Measurements from ENCODE around the gene SHANK3.

SHANK3 gene

GRCh38 chr22:50712341-50713007 is 39.9 kb downstream of the SHANK3 start:
- no peak for TF ChIP-seq CTCF (IDR thresholded peaks at IDR 0.05)

- no peak for TF ChIP-seq CTCF (IDR thresholded peaks at IDR 0.05)
Measured at GRCh38 chr22:50713008-50713385, 40.4 kb downstream of the SHANK3 start.

GRCh38 chr22:50713571-50714056 is 41.0 kb downstream of the SHANK3 start:
- no peak for TF ChIP-seq CTCF (IDR thresholded peaks at IDR 0.05)

GRCh38 chr22:50714150-50714549 is 41.5 kb downstream of the SHANK3 start:
- no peak for TF ChIP-seq CTCF (IDR thresholded peaks at IDR 0.05)

GRCh38 chr22:50714631-50715179 is 42.1 kb downstream of the SHANK3 start:
- no peak for TF ChIP-seq CTCF (IDR thresholded peaks at IDR 0.05)

GRCh38 chr22:50715250-50715649 is 42.6 kb downstream of the SHANK3 start:
- TF ChIP-seq CTCF (IDR thresholded peaks at IDR 0.05), result no peak

GRCh38 chr22:50715776-50716175 is 43.2 kb downstream of the SHANK3 start:
- TF ChIP-seq CTCF (IDR thresholded peaks at IDR 0.05), result no peak
